CD8-positive, alpha-beta memory T cell (primary cell): ENCODE data around the gene WIPI1. TPM values are rescaled to one million over a fixed set of nuclear protein-coding genes. Genes with fewer than 3 reads are reported as not detected.

Experiments used
- CTCF ChIA-PET: fragments of 350-600 bp; sonication (Branson Sonifier 250); formaldehyde crosslinking; loops from one replicate; lab custom pipeline; 2021; ENCODE audit warnings: antibody characterized with exemption; lab: Charles Lee
- POLR2A ChIA-PET: fragments of 350-600 bp; sonication (Branson Sonifier 250); formaldehyde crosslinking; loops from one replicate; lab custom pipeline; 2021; ENCODE audit warnings: antibody characterized with exemption; lab: Charles Lee
- DNase-seq, 5 donors: peaks; one replicate each; pipeline versions ENCODE4 v3.0.0 to v3.0.0-alpha.2; 2020 to 2022; ENCODE audit warnings: mixed read lengths in 1 of 5
- H3K27ac ChIP-seq: one replicate; pipeline ENCODE4 v1.7.0; 2013; ENCODE audit warnings: low read depth, mild to moderate bottlenecking, low read length, moderate library complexity
- H3K27me3 ChIP-seq: 2 replicates; pipeline ENCODE4 v1.7.0; 2013; ENCODE audit warnings: low read length, mild to moderate bottlenecking; ENCODE audit not compliant: insufficient read depth, poor library complexity, severe bottlenecking
- H3K36me3 ChIP-seq: 2 replicates; pipeline ENCODE4 v1.7.0; 2013; ENCODE audit warnings: mild to moderate bottlenecking, low read length, moderate library complexity; ENCODE audit not compliant: insufficient read depth
- H3K4me1 ChIP-seq: 2 replicates; pipeline ENCODE4 v1.7.0; 2013; ENCODE audit warnings: mild to moderate bottlenecking, low read length, moderate library complexity; ENCODE audit not compliant: insufficient read depth
- H3K4me3 ChIP-seq: 2 replicates; pipeline ENCODE4 v1.7.0; 2013; ENCODE audit warnings: mild to moderate bottlenecking, low read length
- H3K9me3 ChIP-seq: 2 replicates; pipeline ENCODE4 v1.7.0; 2013; ENCODE audit warnings: mild to moderate bottlenecking, low read length
- H3K27ac Mint-ChIP-seq, 8 donors: one replicate each; pipeline ENCODE4 v1.8.0; 2020 to 2021; ENCODE audit warnings: mixed read lengths in 8 of 8, mild to moderate bottlenecking in 6 of 8, inconsistent platforms in 3 of 8, moderate library complexity in 3 of 8
- H3K27me3 Mint-ChIP-seq, 2 donors: one replicate each; pipeline ENCODE4 v1.8.0; 2020 to 2021; ENCODE audit warnings: mixed read lengths in 2 of 2, mild to moderate bottlenecking in 1 of 2, moderate library complexity in 1 of 2
- H3K36me3 Mint-ChIP-seq, 3 donors: one replicate each; pipeline ENCODE4 v1.8.0; 2020 to 2021; ENCODE audit warnings: mixed read lengths in 3 of 3, inconsistent platforms in 1 of 3, mild to moderate bottlenecking in 1 of 3
- H3K4me1 Mint-ChIP-seq, 3 donors: one replicate each; pipeline ENCODE4 v1.8.0; 2020 to 2021; ENCODE audit warnings: mixed read lengths in 3 of 3, inconsistent platforms in 1 of 3, mild to moderate bottlenecking in 1 of 3
- H3K4me3 Mint-ChIP-seq, 7 donors: one replicate each; pipeline ENCODE4 v1.8.0; 2020 to 2021; ENCODE audit warnings: mixed read lengths in 7 of 7, mild to moderate bottlenecking in 6 of 7, moderate library complexity in 4 of 7, inconsistent platforms in 2 of 7
- H3K9me3 Mint-ChIP-seq, 5 donors: one replicate each; pipeline ENCODE4 v1.8.0; 2020 to 2022; ENCODE audit warnings: mixed read lengths in 5 of 5, mild to moderate bottlenecking in 3 of 5, moderate library complexity in 2 of 5, inconsistent platforms in 1 of 5
- polyA plus RNA-seq: library from polyadenylated mRNA; unstranded; fragments of 300-500 nt; fragmentation: Illumina TruSeq; gene quantifications from one replicate; pipeline ENCODE4 v1.2.3, GENCODE V29; 2021
- total RNA-seq, 2 experiments: library from RNA; stranded (reverse); gene quantifications; one replicate each; pipeline ENCODE4 v1.2.3, GENCODE V29; 2021

The WIPI1 gene
- total and polyA plus RNA-seq, 3 experiments from 2014 or later: 8.2 to 10.3 (median 9.8) TPM

GRCh38 chr17:68443972-68444464 is 13.3 kb downstream of the WIPI1 start:
- H3K4me1 Mint-ChIP-seq: peaks cover 6 to 19% (median 14%) of the 10 kb centered on the region in 3 donors
- H3K27me3 Mint-ChIP-seq: no peaks in the 10 kb centered on the region
- Histone ChIP-seq H3K27me3 (no peaks in the 10 kb centered on the region), H3K4me3 (no peak overlapping the region), H3K27ac (no peak overlapping the region), H3K36me3 (peaks cover 5% of the 10 kb centered on the region), H3K9me3 (no peaks in the 10 kb centered on the region), H3K4me1 (peaks cover 4% of the 10 kb centered on the region)
- H3K4me3 Mint-ChIP-seq: no peak overlapping the region
- H3K36me3 Mint-ChIP-seq: peaks cover 0 to 30% (median 16%) of the 10 kb centered on the region in 3 donors
- H3K9me3 Mint-ChIP-seq: no peaks in the 10 kb centered on the region
- no peak overlapping the region for H3K27ac Mint-ChIP-seq
- ChIA-PET POLR2A (interaction anchor here (0.5 kb wide), 1 partner anchor 180 kb away, joined by 3 read pairs; no protein-coding TSS in a partner anchor), CTCF (interaction anchor here (4.3 kb wide), 1 partner anchor 14 kb away, joined by 13 read pairs; the partner anchor contains the start of gene WIPI1)
- DNase-seq: no peak

GRCh38 chr17:68441070-68441770 is 16.1 kb downstream of the WIPI1 start:
- no peak overlapping the region for H3K27ac ChIP-seq
- H3K4me1 ChIP-seq: peaks cover 27% of the 10 kb centered on the region
- ChIA-PET CTCF (interaction anchor here (1.1 to 1.6 kb wide), 3 partner anchors 16 to 192 kb away, joined by 3 to 4 read pairs (median 3); partner anchors contain the start of gene WIPI1), POLR2A (interaction anchor here (1.1 to 1.5 kb wide), 2 partner anchors 9 to 204 kb away, joined by 3 read pairs; no protein-coding TSS in a partner anchor)
- peaks cover 29 to 47% (median 42%) of the 10 kb centered on the region in 3 donors for H3K4me1 Mint-ChIP-seq
- H3K36me3 Mint-ChIP-seq: peaks cover 0 to 17% (median 14%) of the 10 kb centered on the region in 3 donors
- H3K27me3 Mint-ChIP-seq: no peaks in the 10 kb centered on the region
- H3K27ac Mint-ChIP-seq: peak overlapping the region; percentile 38 to 83 (median 62)
- no peak for DNase-seq
- peak overlapping the region in 1 of 7 donors; percentile 23 for H3K4me3 Mint-ChIP-seq
- no peaks in the 10 kb centered on the region for H3K27me3 ChIP-seq
- H3K9me3 ChIP-seq: no peaks in the 10 kb centered on the region
- H3K36me3 ChIP-seq: no peaks in the 10 kb centered on the region
- no peaks in the 10 kb centered on the region for H3K9me3 Mint-ChIP-seq
- H3K4me3 ChIP-seq: no peak overlapping the region

- ChIA-PET POLR2A (interaction anchor here (1.1 to 1.5 kb wide), 2 partner anchors 10 to 203 kb away, joined by 3 read pairs; no protein-coding TSS in a partner anchor), CTCF (interaction anchor here (0.9 to 1.6 kb wide), 4 partner anchors 17 to 191 kb away, joined by 3 to 4 read pairs (median 3); partner anchors contain the start of gene WIPI1)
- H3K27me3 ChIP-seq: no peaks in the 10 kb centered on the region
- no peak for DNase-seq
- peaks cover 33% of the 10 kb centered on the region for H3K4me1 ChIP-seq
- no peak overlapping the region for H3K4me3 ChIP-seq
- Mint-ChIP-seq H3K27me3 (no peaks in the 10 kb centered on the region), H3K27ac (peak overlapping the region in 6 of 8 donors; percentile 9 to 83 (median 72)), H3K9me3 (peaks cover 0 to 1% (median 0%) of the 10 kb centered on the region in 5 donors), H3K36me3 (peaks cover 0 to 14% (median 14%) of the 10 kb centered on the region in 3 donors), H3K4me1 (peaks cover 32 to 53% (median 48%) of the 10 kb centered on the region in 3 donors), H3K4me3 (no peak overlapping the region)
- H3K36me3 ChIP-seq: no peaks in the 10 kb centered on the region
- no peaks in the 10 kb centered on the region for H3K9me3 ChIP-seq
- H3K27ac ChIP-seq: no peak overlapping the region
Measured at GRCh38 chr17:68440526-68440925, 16.8 kb downstream of the WIPI1 start.

- DNase-seq: no peak
- Histone ChIP-seq H3K27ac (no peak overlapping the region), H3K27me3 (no peaks in the 10 kb centered on the region), H3K9me3 (no peaks in the 10 kb centered on the region), H3K4me1 (peaks cover 33% of the 10 kb centered on the region), H3K36me3 (no peaks in the 10 kb centered on the region), H3K4me3 (no peak overlapping the region)
- H3K4me3 Mint-ChIP-seq: peak overlapping the region in 1 of 7 donors; percentile 5
- CTCF ChIA-PET: interaction anchor here (0.9 to 5.6 kb wide), 4 partner anchors 21 to 190 kb away, joined by 3 to 59 read pairs (median 4); no protein-coding TSS in a partner anchor
- peaks cover 32 to 53% (median 48%) of the 10 kb centered on the region in 3 donors for H3K4me1 Mint-ChIP-seq
- peaks cover 0 to 14% (median 10%) of the 10 kb centered on the region in 3 donors for H3K36me3 Mint-ChIP-seq
- H3K27ac Mint-ChIP-seq: peak overlapping the region; percentile 40 to 93 (median 61)
- H3K27me3 Mint-ChIP-seq: no peaks in the 10 kb centered on the region
- POLR2A ChIA-PET: interaction anchor here (3.6 kb wide), 1 partner anchor 149 kb away, joined by 28 read pairs; the partner anchor contains the start of genes ARSG and SLC16A6
- H3K9me3 Mint-ChIP-seq: peaks cover 0 to 1% (median 0%) of the 10 kb centered on the region in 5 donors
Measured at GRCh38 chr17:68439656-68440290, 17.5 kb downstream of the WIPI1 start.

- Mint-ChIP-seq H3K9me3 (peaks cover 0 to 1% (median 0%) of the 10 kb centered on the region in 5 donors), H3K36me3 (peaks cover 0 to 16% (median 7%) of the 10 kb centered on the region in 3 donors), H3K27ac (peak overlapping the region; percentile 91 to 98 (median 93)), H3K4me3 (peak overlapping the region; percentile 70 to 85 (median 83)), H3K27me3 (no peaks in the 10 kb centered on the region), H3K4me1 (peaks cover 32 to 53% (median 48%) of the 10 kb centered on the region in 3 donors)
- ChIA-PET CTCF (interaction anchor here (0.8 to 5.6 kb wide), 20 partner anchors 9 to 287 kb away, joined by 3 to 59 read pairs (median 4); partner anchors contain the start of genes ARSG, SLC16A6 and WIPI1), POLR2A (interaction anchor here (0.7 to 3.6 kb wide), 6 partner anchors 20 to 233 kb away, joined by 5 to 28 read pairs (median 11); partner anchors contain the start of genes AMZ2, ARSG, SLC16A6 and WIPI1)
- Histone ChIP-seq H3K4me3 (peak overlapping the region; percentile 20), H3K9me3 (no peaks in the 10 kb centered on the region), H3K27ac (peak overlapping the region; percentile 44), H3K4me1 (peaks cover 33% of the 10 kb centered on the region), H3K27me3 (no peaks in the 10 kb centered on the region), H3K36me3 (no peaks in the 10 kb centered on the region)
- DNase-seq: peak in 4 of 5 donors; percentile 26 to 68 (median 46)
Measured at GRCh38 chr17:68437979-68438822, 19.1 kb downstream of the WIPI1 start.

GRCh38 chr17:68435876-68436842 is 21.1 kb downstream of the WIPI1 start:
- Histone ChIP-seq H3K27me3 (no peaks in the 10 kb centered on the region), H3K9me3 (no peaks in the 10 kb centered on the region), H3K27ac (no peak overlapping the region), H3K4me3 (no peak overlapping the region), H3K36me3 (no peaks in the 10 kb centered on the region), H3K4me1 (peaks cover 35% of the 10 kb centered on the region)
- Mint-ChIP-seq H3K4me1 (peaks cover 33 to 60% (median 51%) of the 10 kb centered on the region in 3 donors), H3K27me3 (no peaks in the 10 kb centered on the region), H3K4me3 (peak overlapping the region; percentile 33 to 85 (median 68)), H3K9me3 (peaks cover 0 to 1% (median 0%) of the 10 kb centered on the region in 5 donors), H3K36me3 (peaks cover 0 to 27% (median 10%) of the 10 kb centered on the region in 3 donors), H3K27ac (peak overlapping the region; percentile 81 to 98 (median 92))
- ChIA-PET POLR2A (interaction anchor here (0.7 to 3.6 kb wide), 4 partner anchors 79 to 231 kb away, joined by 3 to 28 read pairs (median 6); partner anchors contain the start of genes AMZ2, ARSG and SLC16A6), CTCF (interaction anchor here (0.7 to 5.6 kb wide), 27 partner anchors 11 to 379 kb away, joined by 3 to 59 read pairs (median 6); partner anchors contain the start of genes ARSG, SLC16A6 and WIPI1)
- DNase-seq: peak; percentile 71 to 87 (median 77)
